Immature natural killer cell (primary cell): ENCODE measurements around the gene PATJ. TPM values are rescaled to one million over a fixed set of nuclear protein-coding genes. Genes with fewer than 3 reads are reported as not detected.

Source experiments
- DNase-seq, 3 donors: peaks; one replicate each; pipeline ENCODE4 v3.0.0; 2022; ENCODE audit warnings: mixed read lengths in 1 of 3
- H3K27ac Mint-ChIP-seq, 6 donors: one replicate each; pipeline ENCODE4 v1.8.0; 2020; ENCODE audit warnings: mixed read lengths in 6 of 6, mild to moderate bottlenecking in 5 of 6, inconsistent platforms in 4 of 6, moderate library complexity in 3 of 6
- H3K27me3 Mint-ChIP-seq, 3 donors: one replicate each; pipeline ENCODE4 v1.8.0; 2020 to 2021; ENCODE audit warnings: low read depth in 3 of 3, mild to moderate bottlenecking in 3 of 3, mixed read lengths in 3 of 3, moderate library complexity in 3 of 3, inconsistent platforms in 1 of 3
- H3K36me3 Mint-ChIP-seq, 3 donors: one replicate each; pipeline ENCODE4 v1.8.0; 2020; ENCODE audit warnings: mixed read lengths in 3 of 3, inconsistent platforms in 2 of 3, mild to moderate bottlenecking in 2 of 3
- H3K4me1 Mint-ChIP-seq, 2 donors: one replicate each; pipeline ENCODE4 v1.8.0; 2020; ENCODE audit warnings: inconsistent platforms in 2 of 2, mild to moderate bottlenecking in 2 of 2, mixed read lengths in 2 of 2, moderate library complexity in 1 of 2
- H3K4me3 Mint-ChIP-seq, 5 donors: one replicate each; pipeline ENCODE4 v1.8.0; 2020; ENCODE audit warnings: mild to moderate bottlenecking in 5 of 5, mixed read lengths in 5 of 5, inconsistent platforms in 3 of 5, moderate library complexity in 3 of 5
- H3K9me3 Mint-ChIP-seq, 6 donors: one replicate each; pipeline ENCODE4 v1.8.0; 2020; ENCODE audit warnings: mild to moderate bottlenecking in 6 of 6, mixed read lengths in 6 of 6, inconsistent platforms in 4 of 6, moderate library complexity in 3 of 6
- polyA plus RNA-seq, 3 donors: library from polyadenylated mRNA; unstranded; fragments of 300-500 nt; fragmentation: Illumina TruSeq; gene quantifications; one replicate each; pipeline ENCODE4 v1.2.3, GENCODE V29; 2021

PATJ gene
- polyA plus RNA-seq, 3 donors from 2014 or later = 2.9 to 7.2 (median 5.9) TPM

DNA sequence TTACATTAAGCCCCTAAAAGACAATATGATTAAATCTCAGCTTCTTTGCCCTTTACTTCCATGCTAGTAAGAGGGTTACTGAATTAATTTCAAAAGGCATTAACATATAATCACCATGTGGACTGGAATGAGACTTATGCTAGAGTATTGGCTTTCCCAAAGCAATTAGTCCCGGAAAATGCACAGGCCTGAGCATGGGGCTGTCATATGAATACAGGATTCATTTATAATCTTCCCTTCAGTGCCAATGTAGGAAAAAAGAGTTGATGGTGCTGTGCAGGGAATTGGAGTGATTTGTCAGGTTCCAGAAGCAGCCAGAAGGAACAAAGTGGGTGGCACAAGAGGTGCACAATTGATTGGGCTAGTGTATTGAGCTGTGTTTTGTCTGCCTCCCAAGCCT, 253.4 kb downstream of the PATJ start:
- H3K27ac Mint-ChIP-seq = no peak overlapping the region
- peaks cover 7 to 16% (median 11%) of the 10 kb centered on the region in 3 donors for H3K36me3 Mint-ChIP-seq
- DNase-seq = no peak
- H3K27me3 Mint-ChIP-seq = peaks cover 0 to 2% (median 0%) of the 10 kb centered on the region in 3 donors
- peaks cover 0 to 3% (median 0%) of the 10 kb centered on the region in 6 donors for H3K9me3 Mint-ChIP-seq
- H3K4me1 Mint-ChIP-seq = no peaks in the 10 kb centered on the region
- H3K4me3 Mint-ChIP-seq = no peak overlapping the region

DNA sequence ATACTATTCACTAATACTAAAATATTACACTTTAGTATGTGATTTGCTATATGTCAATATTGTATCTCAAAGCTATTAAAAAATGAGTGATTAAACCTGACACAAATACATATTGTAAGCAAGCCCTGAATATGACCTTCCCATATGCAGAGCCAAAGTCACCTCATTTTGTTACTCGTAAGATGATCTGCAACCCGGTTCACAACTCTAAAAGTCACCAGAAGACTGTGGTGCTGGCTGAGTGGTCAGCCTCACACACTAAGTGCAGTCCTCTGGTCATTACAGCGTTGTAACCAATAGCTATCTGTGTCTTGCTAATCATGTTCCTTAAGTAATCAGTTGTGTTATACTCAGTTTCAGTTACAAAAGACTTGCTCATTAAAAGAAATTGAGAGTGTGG, 254.8 kb downstream of the PATJ start:
- DNase-seq = no peak
- Mint-ChIP-seq H3K36me3 (peaks cover 7 to 12% (median 7%) of the 10 kb centered on the region in 3 donors), H3K27me3 (peaks cover 0 to 2% (median 2%) of the 10 kb centered on the region in 3 donors), H3K4me1 (no peaks in the 10 kb centered on the region), H3K27ac (no peak overlapping the region), H3K9me3 (peaks cover 0 to 3% (median 0%) of the 10 kb centered on the region in 6 donors), H3K4me3 (no peak overlapping the region)

GRCh38 chr1:62003777-62004176, 261.5 kb downstream of the PATJ start:
- no peak overlapping the region for H3K27ac Mint-ChIP-seq
- DNase-seq = no peak
- peaks cover 0 to 3% (median 0%) of the 10 kb centered on the region in 3 donors for H3K27me3 Mint-ChIP-seq
- no peaks in the 10 kb centered on the region for H3K9me3 Mint-ChIP-seq
- H3K36me3 Mint-ChIP-seq = peaks cover 0 to 10% (median 0%) of the 10 kb centered on the region in 3 donors
- H3K4me3 Mint-ChIP-seq = no peak overlapping the region
- no peaks in the 10 kb centered on the region for H3K4me1 Mint-ChIP-seq

GRCh38 chr1:62006690-62007089, 264.4 kb downstream of the PATJ start:
- peaks cover 2 to 3% (median 2%) of the 10 kb centered on the region in 3 donors for H3K27me3 Mint-ChIP-seq
- H3K4me3 Mint-ChIP-seq = no peak overlapping the region
- H3K4me1 Mint-ChIP-seq = no peaks in the 10 kb centered on the region
- H3K36me3 Mint-ChIP-seq = peaks cover 0 to 7% (median 0%) of the 10 kb centered on the region in 3 donors
- DNase-seq = no peak
- H3K27ac Mint-ChIP-seq = no peak overlapping the region
- H3K9me3 Mint-ChIP-seq = peaks cover 0 to 2% (median 0%) of the 10 kb centered on the region in 6 donors

GRCh38 chr1:62011006-62011405, 268.7 kb downstream of the PATJ start:
- H3K27me3 Mint-ChIP-seq = peaks cover 0 to 2% (median 2%) of the 10 kb centered on the region in 3 donors
- H3K4me1 Mint-ChIP-seq = no peaks in the 10 kb centered on the region
- H3K9me3 Mint-ChIP-seq = peaks cover 0 to 2% (median 0%) of the 10 kb centered on the region in 6 donors
- no peak overlapping the region for H3K4me3 Mint-ChIP-seq
- peaks cover 0 to 8% (median 4%) of the 10 kb centered on the region in 3 donors for H3K36me3 Mint-ChIP-seq
- no peak for DNase-seq
- H3K27ac Mint-ChIP-seq = no peak overlapping the region

DNA sequence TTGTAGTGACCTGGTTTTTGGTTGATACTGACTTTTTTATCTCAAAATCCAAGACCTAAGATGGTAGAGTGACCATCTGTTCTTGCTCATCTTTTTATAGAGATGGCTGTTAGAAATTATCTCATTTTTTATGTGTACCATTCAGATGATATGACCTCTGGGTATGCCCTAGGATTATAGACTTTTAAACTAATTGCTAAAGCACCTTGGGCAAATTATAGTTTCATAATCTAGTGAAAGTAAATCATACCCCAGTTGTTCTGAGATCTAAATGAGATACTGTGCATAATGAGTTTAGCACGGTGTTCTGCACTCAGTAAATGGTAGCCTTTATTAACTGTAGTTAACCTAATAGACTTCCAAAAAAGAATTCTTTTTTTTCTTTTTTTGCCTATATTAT, 269.8 kb downstream of the PATJ start:
- peaks cover 0 to 2% (median 2%) of the 10 kb centered on the region in 3 donors for H3K27me3 Mint-ChIP-seq
- no peak overlapping the region for H3K27ac Mint-ChIP-seq
- peaks cover 0 to 6% (median 4%) of the 10 kb centered on the region in 3 donors for H3K36me3 Mint-ChIP-seq
- no peak overlapping the region for H3K4me3 Mint-ChIP-seq
- peaks cover 0 to 2% (median 0%) of the 10 kb centered on the region in 6 donors for H3K9me3 Mint-ChIP-seq
- H3K4me1 Mint-ChIP-seq = no peaks in the 10 kb centered on the region
- no peak for DNase-seq

DNA sequence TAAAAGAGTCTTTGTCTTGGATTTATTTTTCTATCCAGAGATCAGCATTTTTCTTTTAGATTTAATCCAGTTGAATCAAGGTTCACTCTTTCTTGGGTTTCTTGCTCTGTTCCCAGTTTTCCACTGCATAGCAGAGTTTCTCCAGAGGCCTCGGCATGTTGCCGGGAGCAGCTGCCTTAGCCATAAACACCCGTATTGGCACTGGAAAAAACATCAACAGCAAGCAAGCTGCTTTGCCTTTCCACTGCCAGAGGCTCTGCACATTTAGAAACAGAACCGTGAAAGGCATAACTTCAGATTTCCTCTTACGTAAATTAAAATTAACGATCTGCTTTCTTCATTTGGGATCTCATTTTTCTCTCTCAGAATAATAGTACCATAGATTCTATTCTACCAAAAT, 270.6 kb downstream of the PATJ start:
- Mint-ChIP-seq H3K36me3 (peaks cover 1 to 6% (median 4%) of the 10 kb centered on the region in 3 donors), H3K9me3 (peaks cover 0 to 2% (median 0%) of the 10 kb centered on the region in 6 donors), H3K27me3 (peaks cover 0 to 2% (median 2%) of the 10 kb centered on the region in 3 donors), H3K4me3 (no peak overlapping the region), H3K4me1 (no peaks in the 10 kb centered on the region), H3K27ac (no peak overlapping the region)
- no peak for DNase-seq

DNA sequence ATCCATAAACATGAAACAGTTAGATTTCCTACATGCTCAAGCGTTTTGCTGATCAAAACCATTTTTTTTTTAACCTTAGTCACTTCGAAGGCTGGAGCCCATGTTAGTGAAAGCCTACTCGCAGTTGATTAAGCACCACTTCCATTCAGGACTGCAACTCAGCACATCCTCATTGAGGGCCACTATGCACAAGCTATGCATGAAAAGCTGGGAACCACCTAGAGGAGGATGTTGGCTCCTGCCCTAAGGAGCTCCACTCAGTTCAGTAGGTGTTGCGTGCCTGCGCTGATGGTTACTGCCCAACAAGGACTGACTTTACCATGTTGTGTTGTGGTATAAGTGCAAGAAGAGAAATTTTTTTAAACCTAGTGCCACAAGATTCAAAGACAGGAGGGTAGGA, 271.0 kb downstream of the PATJ start:
- no peak overlapping the region for H3K27ac Mint-ChIP-seq
- peaks cover 2 to 10% (median 4%) of the 10 kb centered on the region in 3 donors for H3K36me3 Mint-ChIP-seq
- no peak for DNase-seq
- no peaks in the 10 kb centered on the region for H3K4me1 Mint-ChIP-seq
- no peak overlapping the region for H3K4me3 Mint-ChIP-seq
- peaks cover 0 to 2% (median 2%) of the 10 kb centered on the region in 3 donors for H3K27me3 Mint-ChIP-seq
- H3K9me3 Mint-ChIP-seq = peaks cover 0 to 2% (median 0%) of the 10 kb centered on the region in 6 donors

DNA sequence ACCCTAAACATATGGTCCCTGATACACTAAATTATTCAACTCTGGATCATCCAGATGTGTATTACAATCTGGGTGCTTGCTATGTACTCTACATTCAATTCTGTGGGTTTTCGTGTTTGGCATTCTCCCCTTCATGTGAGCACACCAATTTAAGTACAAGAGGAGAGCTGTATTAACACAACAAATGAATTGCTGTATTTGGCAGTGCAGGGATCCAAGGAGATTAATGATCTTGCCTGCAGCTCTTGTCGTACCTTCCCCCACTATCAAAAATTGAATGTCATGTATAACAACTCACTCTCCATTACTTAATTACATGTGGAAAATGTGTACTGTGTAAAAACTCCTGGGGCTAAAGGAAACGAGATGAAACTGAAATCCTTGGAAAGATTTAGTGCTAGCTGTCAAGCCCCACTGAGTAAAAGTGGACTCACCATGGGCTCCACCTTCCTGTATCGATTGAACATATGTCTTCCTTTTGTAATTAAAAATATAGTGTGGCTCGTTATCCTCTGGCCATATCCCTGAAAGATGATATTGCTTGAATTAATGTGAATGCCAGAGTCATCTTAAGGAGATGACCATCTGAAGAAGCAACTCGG, 280.2 kb downstream of the PATJ start:
- Mint-ChIP-seq H3K9me3 (no peaks in the 10 kb centered on the region), H3K36me3 (peaks cover 0 to 16% (median 2%) of the 10 kb centered on the region in 3 donors)

GRCh38 chr1:62024690-62025089, 282.4 kb downstream of the PATJ start:
- Mint-ChIP-seq H3K4me1 (no peaks in the 10 kb centered on the region), H3K36me3 (peaks cover 0 to 7% (median 4%) of the 10 kb centered on the region in 3 donors), H3K4me3 (no peak overlapping the region), H3K9me3 (no peaks in the 10 kb centered on the region), H3K27me3 (peaks cover 0 to under 1% (median 0%) of the 10 kb centered on the region in 3 donors), H3K27ac (no peak overlapping the region)
- no peak for DNase-seq

More for the DNA sequence above, 280.2 kb downstream of the PATJ start:
- Mint-ChIP-seq H3K27me3 (no peaks in the 10 kb centered on the region), H3K27ac (no peak overlapping the region), H3K4me3 (no peak overlapping the region), H3K4me1 (no peaks in the 10 kb centered on the region)
- DNase-seq = no peak

DNA sequence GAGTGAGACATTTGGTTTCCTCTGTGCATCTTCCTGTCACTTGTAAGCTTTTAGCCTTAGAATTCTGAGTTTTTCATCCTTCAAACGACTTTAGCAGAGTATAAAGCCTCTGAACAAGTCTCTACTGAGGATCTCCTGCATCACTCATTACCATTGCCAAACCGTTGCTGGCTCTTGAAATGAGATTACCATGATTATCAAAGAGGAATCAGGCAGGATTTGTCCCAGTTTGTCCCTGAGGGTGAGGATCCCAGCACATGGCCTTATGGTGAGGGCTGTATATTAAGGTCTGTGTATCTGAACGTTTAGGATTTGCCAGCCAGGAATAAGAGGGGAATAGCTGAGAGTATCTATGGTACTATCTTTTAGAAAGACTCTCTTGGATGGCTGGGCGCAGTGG, 282.9 kb downstream of the PATJ start:
- Mint-ChIP-seq H3K9me3 (no peaks in the 10 kb centered on the region), H3K36me3 (peaks cover 0 to 5% (median 4%) of the 10 kb centered on the region in 3 donors), H3K27me3 (peaks cover 0 to 2% (median 0%) of the 10 kb centered on the region in 3 donors), H3K4me3 (no peak overlapping the region), H3K27ac (no peak overlapping the region), H3K4me1 (no peaks in the 10 kb centered on the region)
- DNase-seq = no peak

DNA sequence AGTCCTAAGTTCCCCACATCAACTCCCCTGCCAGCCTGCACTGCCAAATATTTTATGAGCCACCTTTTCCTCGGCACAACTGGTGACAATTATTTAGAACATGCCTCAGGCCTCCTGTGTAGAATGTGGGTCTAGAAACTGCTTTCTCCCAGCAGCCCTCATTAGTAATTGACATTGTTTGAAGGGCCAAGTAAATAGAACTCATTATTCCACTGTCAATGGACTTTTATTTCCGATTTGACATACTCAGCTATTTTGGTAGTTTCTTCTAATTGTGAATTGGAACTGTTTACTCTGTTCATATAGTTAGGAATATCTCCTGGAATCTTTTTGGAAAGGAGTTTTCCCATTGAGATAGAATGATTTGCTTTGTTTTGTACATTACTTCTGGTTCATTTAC, 283.6 kb downstream of the PATJ start:
- Mint-ChIP-seq H3K36me3 (peaks cover 0 to 4% (median 3%) of the 10 kb centered on the region in 3 donors), H3K4me3 (no peak overlapping the region), H3K4me1 (no peaks in the 10 kb centered on the region), H3K27ac (no peak overlapping the region), H3K27me3 (peaks cover 0 to 3% (median 2%) of the 10 kb centered on the region in 3 donors), H3K9me3 (peaks cover 0 to 1% (median 0%) of the 10 kb centered on the region in 6 donors)
- no peak for DNase-seq

DNA sequence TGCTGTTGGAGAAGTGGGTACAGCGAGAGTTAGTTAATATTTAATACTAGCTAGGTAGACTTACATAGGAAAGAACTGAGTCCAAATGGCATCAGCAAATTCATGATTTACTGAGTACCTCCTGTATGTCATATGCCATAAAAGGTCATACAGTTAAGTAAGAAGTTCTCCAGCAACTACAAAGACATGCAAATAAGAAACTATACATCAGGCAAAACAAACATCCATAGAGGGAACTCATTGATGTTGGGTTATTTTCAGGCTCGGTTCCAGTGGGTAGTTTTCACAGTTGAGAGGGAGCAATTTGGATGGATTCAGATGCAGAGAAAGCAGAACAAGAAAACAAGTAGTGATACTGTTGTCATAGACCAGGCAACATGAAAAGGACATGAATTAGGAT, 287.4 kb downstream of the PATJ start:
- peaks cover 0 to 3% (median 2%) of the 10 kb centered on the region in 3 donors for H3K27me3 Mint-ChIP-seq
- H3K4me1 Mint-ChIP-seq = no peaks in the 10 kb centered on the region
- H3K9me3 Mint-ChIP-seq = peaks cover 0 to 1% (median 0%) of the 10 kb centered on the region in 6 donors
- peaks cover 0 to 4% (median 0%) of the 10 kb centered on the region in 3 donors for H3K36me3 Mint-ChIP-seq
- no peak for DNase-seq
- no peak overlapping the region for H3K27ac Mint-ChIP-seq
- H3K4me3 Mint-ChIP-seq = no peak overlapping the region

- Mint-ChIP-seq H3K4me3 (no peak overlapping the region), H3K27me3 (peaks cover 0 to 3% (median 1%) of the 10 kb centered on the region in 3 donors)
These were observed 292.5 kb downstream of the PATJ start for GRCh38 chr1:62034790-62035189.

More at GRCh38 chr1:62034790-62035189, 292.5 kb downstream of the PATJ start:
- Mint-ChIP-seq H3K9me3 (peaks cover 0 to 1% (median 0%) of the 10 kb centered on the region in 6 donors), H3K36me3 (no peaks in the 10 kb centered on the region), H3K27ac (no peak overlapping the region), H3K4me1 (no peaks in the 10 kb centered on the region)
- no peak for DNase-seq
